ENCODE results near the gene HTRA1.
A peak's percentile ranks its signal among the peaks of the same experiment; 100 is the strongest.

HTRA1 gene

DNA sequence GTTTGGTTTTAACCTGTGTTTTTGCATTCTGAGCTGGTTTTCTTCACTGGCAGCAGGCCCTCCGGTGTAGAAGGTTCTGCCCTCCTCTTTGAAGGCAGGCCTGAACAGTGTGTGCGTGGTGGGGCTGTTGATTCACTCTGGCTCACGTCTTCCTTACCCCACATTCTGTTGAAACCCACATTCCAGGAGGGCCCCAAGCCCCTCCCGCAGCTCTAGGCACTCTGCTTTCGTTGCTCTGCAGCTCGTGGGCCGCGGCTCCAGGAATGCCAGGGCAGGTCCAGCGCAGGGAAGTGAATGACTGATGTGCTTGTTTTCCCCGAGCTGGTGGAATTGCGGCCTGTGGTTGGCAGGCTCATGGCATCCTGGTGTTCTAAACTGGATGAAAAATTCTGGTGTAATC is 49.0 kb downstream of the HTRA1 start:
- TF ChIP-seq, protein P1, sequence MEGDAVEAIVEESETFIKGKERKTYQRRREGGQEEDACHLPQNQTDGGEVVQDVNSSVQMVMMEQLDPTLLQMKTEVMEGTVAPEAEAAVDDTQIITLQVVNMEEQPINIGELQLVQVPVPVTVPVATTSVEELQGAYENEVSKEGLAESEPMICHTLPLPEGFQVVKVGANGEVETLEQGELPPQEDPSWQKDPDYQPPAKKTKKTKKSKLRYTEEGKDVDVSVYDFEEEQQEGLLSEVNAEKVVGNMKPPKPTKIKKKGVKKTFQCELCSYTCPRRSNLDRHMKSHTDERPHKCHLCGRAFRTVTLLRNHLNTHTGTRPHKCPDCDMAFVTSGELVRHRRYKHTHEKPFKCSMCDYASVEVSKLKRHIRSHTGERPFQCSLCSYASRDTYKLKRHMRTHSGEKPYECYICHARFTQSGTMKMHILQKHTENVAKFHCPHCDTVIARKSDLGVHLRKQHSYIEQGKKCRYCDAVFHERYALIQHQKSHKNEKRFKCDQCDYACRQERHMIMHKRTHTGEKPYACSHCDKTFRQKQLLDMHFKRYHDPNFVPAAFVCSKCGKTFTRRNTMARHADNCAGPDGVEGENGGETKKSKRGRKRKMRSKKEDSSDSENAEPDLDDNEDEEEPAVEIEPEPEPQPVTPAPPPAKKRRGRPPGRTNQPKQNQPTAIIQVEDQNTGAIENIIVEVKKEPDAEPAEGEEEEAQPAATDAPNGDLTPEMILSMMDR (IDR thresholded peaks at IDR 0.05; ENCODE audit: poor library complexity, severe bottlenecking) = no peak
- Histone ChIP-seq H3K9me3 (ENCODE audit: severe bottlenecking) (no peaks in the 10 kb centered on the region), H3K4me3 (ENCODE audit: severe bottlenecking) (no peak overlapping the region), H3K4me1 (ENCODE audit: insufficient read depth, poor library complexity, severe bottlenecking) (peaks cover 13% of the 10 kb centered on the region), H3K27ac (ENCODE audit: poor library complexity, severe bottlenecking) (peak overlapping the region; percentile 81), H3K36me3 (ENCODE audit: low read depth) (peaks cover 25% of the 10 kb centered on the region), H3K27me3 (ENCODE audit: insufficient read depth, poor library complexity, severe bottlenecking) (no peaks in the 10 kb centered on the region)
- ATAC-seq (ENCODE audit: low read depth) (peak; percentile 98), DNase-seq (ENCODE audit: low spot score) (peak; percentile 88)

- H3K36me3 ChIP-seq (ENCODE audit: low read depth) = peaks cover 26% of the 10 kb centered on the region
- H3K9me3 ChIP-seq (ENCODE audit: severe bottlenecking) = no peaks in the 10 kb centered on the region
- no peaks in the 10 kb centered on the region for H3K27me3 ChIP-seq (ENCODE audit: insufficient read depth, poor library complexity, severe bottlenecking)
- TF ChIP-seq, protein P1 (IDR thresholded peaks at IDR 0.05; ENCODE audit: poor library complexity, severe bottlenecking) = peak; percentile 14
- ATAC-seq (ENCODE audit: low read depth) = no peak
- H3K27ac ChIP-seq (ENCODE audit: poor library complexity, severe bottlenecking) = peak overlapping the region; percentile 81
- DNase-seq (ENCODE audit: low spot score) = no peak
- no peak overlapping the region for H3K4me3 ChIP-seq (ENCODE audit: severe bottlenecking)
- H3K4me1 ChIP-seq (ENCODE audit: insufficient read depth, poor library complexity, severe bottlenecking) = peaks cover 13% of the 10 kb centered on the region
These were observed 49.4 kb downstream of the HTRA1 start for GRCh38 chr10:122510736-122511135.

- Histone ChIP-seq H3K4me1 (ENCODE audit: insufficient read depth, poor library complexity, severe bottlenecking) (peaks cover 13% of the 10 kb centered on the region), H3K36me3 (ENCODE audit: low read depth) (peaks cover 26% of the 10 kb centered on the region), H3K27me3 (ENCODE audit: insufficient read depth, poor library complexity, severe bottlenecking) (no peaks in the 10 kb centered on the region), H3K27ac (ENCODE audit: poor library complexity, severe bottlenecking) (no peak overlapping the region), H3K9me3 (ENCODE audit: severe bottlenecking) (no peaks in the 10 kb centered on the region), H3K4me3 (ENCODE audit: severe bottlenecking) (no peak overlapping the region)
- TF ChIP-seq, protein P1 (IDR thresholded peaks at IDR 0.05; ENCODE audit: poor library complexity, severe bottlenecking) = no peak
- ATAC-seq (ENCODE audit: low read depth) (no peak), DNase-seq (ENCODE audit: low spot score) (no peak)
These were observed 51.7 kb downstream of the HTRA1 start for GRCh38 chr10:122513053-122513452.

DNA sequence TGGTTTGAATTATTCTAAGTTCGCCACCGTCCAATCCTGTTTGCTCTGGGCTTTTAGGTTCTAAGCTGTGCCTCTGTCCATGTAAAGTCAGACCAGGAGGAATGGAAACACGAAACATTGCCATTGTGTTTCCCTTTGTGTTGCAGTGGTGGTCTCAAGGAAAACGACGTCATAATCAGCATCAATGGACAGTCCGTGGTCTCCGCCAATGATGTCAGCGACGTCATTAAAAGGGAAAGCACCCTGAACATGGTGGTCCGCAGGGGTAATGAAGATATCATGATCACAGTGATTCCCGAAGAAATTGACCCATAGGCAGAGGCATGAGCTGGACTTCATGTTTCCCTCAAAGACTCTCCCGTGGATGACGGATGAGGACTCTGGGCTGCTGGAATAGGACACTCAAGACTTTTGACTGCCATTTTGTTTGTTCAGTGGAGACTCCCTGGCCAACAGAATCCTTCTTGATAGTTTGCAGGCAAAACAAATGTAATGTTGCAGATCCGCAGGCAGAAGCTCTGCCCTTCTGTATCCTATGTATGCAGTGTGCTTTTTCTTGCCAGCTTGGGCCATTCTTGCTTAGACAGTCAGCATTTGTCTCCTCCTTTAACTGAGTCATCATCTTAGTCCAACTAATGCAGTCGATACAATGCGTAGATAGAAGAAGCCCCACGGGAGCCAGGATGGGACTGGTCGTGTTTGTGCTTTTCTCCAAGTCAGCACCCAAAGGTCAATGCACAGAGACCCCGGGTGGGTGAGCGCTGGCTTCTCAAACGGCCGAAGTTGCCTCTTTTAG is 52.9 kb downstream of the HTRA1 start:
- H3K27ac ChIP-seq (ENCODE audit: poor library complexity, severe bottlenecking) = no peak overlapping the region
- H3K4me3 ChIP-seq (ENCODE audit: severe bottlenecking) = no peak overlapping the region
- H3K36me3 ChIP-seq (ENCODE audit: low read depth) = peaks cover 26% of the 10 kb centered on the region
- DNase-seq (ENCODE audit: low spot score) = no peak
- H3K9me3 ChIP-seq (ENCODE audit: severe bottlenecking) = no peaks in the 10 kb centered on the region
- H3K27me3 ChIP-seq (ENCODE audit: insufficient read depth, poor library complexity, severe bottlenecking) = no peaks in the 10 kb centered on the region
- TF ChIP-seq, protein P1 (IDR thresholded peaks at IDR 0.05; ENCODE audit: poor library complexity, severe bottlenecking) = no peak
- peaks cover 13% of the 10 kb centered on the region for H3K4me1 ChIP-seq (ENCODE audit: insufficient read depth, poor library complexity, severe bottlenecking)
- ATAC-seq (ENCODE audit: low read depth) = no peak

DNA sequence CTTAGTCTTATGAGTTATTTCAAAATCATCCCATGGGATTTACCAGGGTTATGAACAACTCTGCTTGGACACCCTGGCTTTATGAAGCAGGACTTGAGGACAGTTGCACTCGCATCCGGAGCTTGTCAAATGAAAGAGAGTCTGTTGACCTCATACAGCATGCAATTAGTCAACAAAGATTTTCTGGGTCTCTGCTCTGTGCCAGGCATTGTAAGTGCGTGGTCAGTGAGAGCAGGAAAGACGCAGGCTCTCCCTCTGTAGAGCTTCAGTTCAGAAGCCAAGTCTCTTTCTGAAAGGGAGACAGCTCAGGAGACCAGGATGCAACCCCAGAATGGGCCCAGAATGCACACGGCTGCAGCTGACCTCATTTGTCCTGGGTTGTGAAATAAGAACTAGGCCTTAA is 53.7 kb downstream of the HTRA1 start:
- TF ChIP-seq, protein P1 (IDR thresholded peaks at IDR 0.05; ENCODE audit: poor library complexity, severe bottlenecking) = no peak
- no peak overlapping the region for H3K4me3 ChIP-seq (ENCODE audit: severe bottlenecking)
- no peak for DNase-seq (ENCODE audit: low spot score)

More for the DNA sequence above, 53.7 kb downstream of the HTRA1 start:
- Histone ChIP-seq H3K4me1 (ENCODE audit: insufficient read depth, poor library complexity, severe bottlenecking) (peaks cover 6% of the 10 kb centered on the region), H3K9me3 (ENCODE audit: severe bottlenecking) (no peaks in the 10 kb centered on the region), H3K27me3 (ENCODE audit: insufficient read depth, poor library complexity, severe bottlenecking) (no peaks in the 10 kb centered on the region), H3K36me3 (ENCODE audit: low read depth) (peaks cover 26% of the 10 kb centered on the region), H3K27ac (ENCODE audit: poor library complexity, severe bottlenecking) (no peak overlapping the region)
- ATAC-seq (ENCODE audit: low read depth) = no peak

Measured in RWPE2 (cell line).